ENCODE results near the gene EXOC6B.

GRCh38 chr2:72862239-72862988 lies 36.6 kb upstream of the EXOC6B start:
- peak; percentile 97 for TF ChIP-seq CTCF (IDR thresholded peaks at IDR 0.05; ENCODE audit: borderline replicate concordance, extremely low read depth, low read length, poor library complexity, severe bottlenecking)
- no peak for TF ChIP-seq EZH2 (IDR thresholded peaks at IDR 0.05; ENCODE audit: borderline replicate concordance, low read depth, low read length, severe bottlenecking)
